Stimulated activated CD4-positive, alpha-beta T cell treated with anti-CD3 and anti-CD28 coated beads, Interleukin-2, amount 100 ng/mL, for 24 hours (primary cell): ENCODE measurements around the gene PRPF40B.
A peak's percentile ranks its signal among the peaks of the same experiment; 100 is the strongest.

Experiments used
- DNase-seq, 2 donors: peaks; one replicate each; pipeline ENCODE4 v3.0.0-alpha.2; 2020

The PRPF40B gene

GRCh38 chr12:49636979-49637755, 13.8 kb downstream of the PRPF40B start:
- peak; percentile 53 to 59 for DNase-seq

GRCh38 chr12:49641748-49642369, 18.5 kb downstream of the PRPF40B start:
- no peak for DNase-seq

- no peak for DNase-seq
Measured at GRCh38 chr12:49642370-49642802, 19.0 kb downstream of the PRPF40B start.

GRCh38 chr12:49643135-49643534, 19.8 kb downstream of the PRPF40B start:
- DNase-seq = no peak

- DNase-seq = no peak
Measured at GRCh38 chr12:49643961-49644619, 20.7 kb downstream of the PRPF40B start.

- DNase-seq = peak; percentile 82 to 84
Measured at GRCh38 chr12:49644620-49644994, 21.2 kb downstream of the PRPF40B start.

- DNase-seq = no peak
Measured at GRCh38 chr12:49645146-49646039, 22.0 kb downstream of the PRPF40B start.

GRCh38 chr12:49646331-49646830, 23.0 kb downstream of the PRPF40B start:
- DNase-seq = no peak

- no peak for DNase-seq
Measured at GRCh38 chr12:49646871-49647654, 23.7 kb downstream of the PRPF40B start.

- DNase-seq = no peak
Measured at GRCh38 chr12:49647827-49648711, 24.7 kb downstream of the PRPF40B start.

- no peak for DNase-seq
Measured at GRCh38 chr12:49648712-49649003, 25.3 kb downstream of the PRPF40B start.

- no peak for DNase-seq
Measured at GRCh38 chr12:49649445-49649844, 26.1 kb downstream of the PRPF40B start.

GRCh38 chr12:49649892-49650291, 26.5 kb downstream of the PRPF40B start:
- no peak for DNase-seq

GRCh38 chr12:49651855-49652254, 28.5 kb downstream of the PRPF40B start:
- DNase-seq = no peak

- no peak for DNase-seq
Measured at GRCh38 chr12:49652921-49653520, 29.7 kb downstream of the PRPF40B start.

GRCh38 chr12:49654715-49655114, 31.4 kb downstream of the PRPF40B start:
- DNase-seq = no peak

GRCh38 chr12:49655595-49656236, 32.4 kb downstream of the PRPF40B start:
- DNase-seq = no peak

- no peak for DNase-seq
Measured at GRCh38 chr12:49658276-49658675, 34.9 kb downstream of the PRPF40B start.

- DNase-seq = no peak
Measured at GRCh38 chr12:49659753-49660152, 36.4 kb downstream of the PRPF40B start.

- DNase-seq = peak; percentile 34 to 50
Measured at GRCh38 chr12:49661191-49661590, 37.8 kb downstream of the PRPF40B start.
